ENCODE measurements around the gene PCNT. TPM values are rescaled to one million over a fixed set of nuclear protein-coding genes. Genes with fewer than 3 reads are reported as not detected.

PCNT gene
- total and polyA plus RNA-seq, 2 of the 8 experiments (the other 6 are each of a cell fraction or from before 2014, with no cell fraction given), result 9.9 to 45.1 TPM

DNA sequence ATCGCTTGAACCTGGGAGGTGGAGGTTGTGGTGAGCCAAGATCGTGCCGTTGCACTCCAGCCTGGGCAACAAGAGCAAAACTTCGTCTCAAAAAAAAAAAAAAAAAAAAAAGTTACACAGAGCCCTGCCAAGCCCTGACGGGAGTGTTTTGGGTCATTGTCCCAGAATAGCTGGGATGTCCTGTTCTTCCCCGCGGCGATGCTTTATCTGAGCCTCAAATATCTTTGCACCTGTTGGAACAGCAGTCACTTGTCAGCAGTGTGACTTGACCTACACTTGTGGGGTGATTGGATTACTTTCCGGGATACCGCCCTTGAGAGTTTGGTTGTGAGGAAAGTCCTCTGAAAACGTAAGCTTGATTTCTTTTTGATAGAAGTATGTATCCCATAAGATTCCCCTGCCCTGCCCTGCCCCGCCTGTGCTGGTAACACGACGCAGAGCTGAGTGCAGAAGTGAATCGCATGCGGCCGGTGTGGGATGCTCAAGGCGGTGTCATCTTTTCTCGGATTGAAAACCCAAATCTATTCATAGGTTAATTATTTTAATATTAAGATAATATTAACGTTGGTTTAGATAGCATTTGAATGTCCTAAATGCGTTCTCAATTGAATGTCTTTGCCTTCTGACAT is 50.9 kb downstream of the PCNT start (continued):
- TF ChIP-seq JUN (IDR thresholded peaks at IDR 0.05; ENCODE audit: low read depth, low read length) (no peak), POLR2A (IDR thresholded peaks at IDR 0.05; ENCODE audit: control extremely low read depth in 1 of 2, low read depth in 2 of 2, low read length in 2 of 2) (no peak), CHD2 (IDR thresholded peaks at IDR 0.05; ENCODE audit: low read length) (no peak)
